Endothelial cell of umbilical vein (primary cell): ENCODE measurements around the gene C14orf39. TPM values are rescaled to one million over a fixed set of nuclear protein-coding genes. Genes with fewer than 3 reads are reported as not detected.

ENCODE experiments used
- BruUV-seq: library from RNA; stranded (reverse); fragments of 400-500 nt; replicated peaks from 2 replicates; lab custom pipeline; 2021; lab: Mats Ljungman, UMichigan
- CTCF ChIA-PET: fragments of 300-600, 350-600 bp; sonication (Branson Sonifier 250); formaldehyde crosslinking; loops from one replicate; lab custom pipeline; 2021; ENCODE audit warnings: antibody characterized with exemption, inconsistent platforms; lab: Charles Lee
- POLR2A ChIA-PET: fragments of 300-600, 350-600 bp; sonication (Branson Sonifier 250); formaldehyde crosslinking; loops from one replicate; lab custom pipeline; 2021; ENCODE audit warnings: antibody characterized with exemption, inconsistent platforms; lab: Charles Lee
- DNase-seq: peaks from one replicate; pipeline ENCODE4 v3.0.0-alpha.2; 2011; ENCODE audit warnings: low read depth, low spot score
- FAIRE-seq: peaks from 2 replicates; lab custom pipeline; 2011; peaks lifted over from hg19 to GRCh38; lab: Jason Lieb, UNC
- H2AFZ ChIP-seq: 2 replicates; pipeline ENCODE4 v1.6.0; 2012; ENCODE audit warnings: low read depth, low read length, control low read depth, inconsistent platforms
- H3K27ac ChIP-seq: 2 replicates; pipeline ENCODE4 v1.5.1; 2011; ENCODE audit warnings: low read depth, mild to moderate bottlenecking, control low read depth, low read length, moderate library complexity; ENCODE audit not compliant: insufficient read depth
- H3K27me3 ChIP-seq, 2 experiments: 2 replicates each; pipeline versions ENCODE4 v1.6.0 to v1.6.1; 2011; ENCODE audit warnings: low read length in 2 of 2, mixed read lengths in 1 of 2; ENCODE audit not compliant: control insufficient read depth in 2 of 2, insufficient read depth in 2 of 2
- H3K36me3 ChIP-seq, 2 experiments: 2 replicates in 1 of 2; 3 replicates in 1 of 2; pipeline ENCODE4 v1.5.1; 2011; ENCODE audit warnings: low read length in 2 of 2, mild to moderate bottlenecking in 1 of 2, moderate library complexity in 1 of 2; ENCODE audit not compliant: control insufficient read depth in 2 of 2, insufficient read depth in 2 of 2; ENCODE audit errors: extremely low read depth in 1 of 2
- H3K4me1 ChIP-seq: 3 replicates; pipeline ENCODE4 v1.5.1; 2011; ENCODE audit warnings: mild to moderate bottlenecking, low read length; ENCODE audit not compliant: control insufficient read depth, insufficient read depth; ENCODE audit errors: extremely low read depth
- H3K4me2 ChIP-seq: 2 replicates; pipeline ENCODE4 v1.6.1; 2011; ENCODE audit warnings: low read length, control low read depth, mixed read lengths; ENCODE audit not compliant: insufficient read depth
- H3K4me3 ChIP-seq, 3 experiments: fragments of 200-600 bp in 1 of 3; sonication (generic), shearing (Covaris generic) in 1 of 3; replicated peaks in 1 of 3; 2 replicates each; pipeline ENCODE4 v1.5.1; 2011 to 2016; ENCODE audit warnings: control low read depth in 3 of 3, low read length in 3 of 3, mild to moderate bottlenecking in 2 of 3, inconsistent platforms in 1 of 3, low read depth in 1 of 3, moderate library complexity in 1 of 3; ENCODE audit not compliant: insufficient read depth in 1 of 3
- H3K79me2 ChIP-seq: 2 replicates; pipeline ENCODE4 v1.6.0; 2012; ENCODE audit warnings: low read length, inconsistent platforms; ENCODE audit not compliant: control insufficient read depth, insufficient read depth
- H3K9ac ChIP-seq: replicated peaks from 2 replicates; pipeline ENCODE3; 2011; ENCODE audit warnings: low read length, control low read depth; ENCODE audit not compliant: insufficient read depth; ENCODE audit errors: extremely low read depth
- H3K9me1 ChIP-seq: replicated peaks from 3 replicates; pipeline ENCODE4 v1.6.0; 2011; ENCODE audit warnings: mild to moderate bottlenecking, low read length; ENCODE audit not compliant: control insufficient read depth, insufficient read depth; ENCODE audit errors: extremely low read depth
- H3K9me3 ChIP-seq: replicated peaks from 2 replicates; pipeline ENCODE4 v1.5.1; 2012; ENCODE audit warnings: low read length, inconsistent platforms; ENCODE audit not compliant: control insufficient read depth, insufficient read depth
- H4K20me1 ChIP-seq: replicated peaks from 2 replicates; pipeline ENCODE3; 2011; ENCODE audit warnings: mild to moderate bottlenecking, low read length; ENCODE audit not compliant: control insufficient read depth, insufficient read depth; ENCODE audit errors: extremely low read depth
- CTCF ChIP-seq, 2 donors: IDR thresholded peaks; 1 replicate in 1 of 2; 2 replicates in 1 of 2; pipeline ENCODE4 v1.5.1; 2011; ENCODE audit warnings: low read length in 2 of 2, mild to moderate bottlenecking in 2 of 2, moderate library complexity in 2 of 2, control low read depth in 1 of 2, inconsistent platforms in 1 of 2, low read depth in 1 of 2; ENCODE audit not compliant: insufficient read depth in 1 of 2; ENCODE audit errors: extremely low read depth in 1 of 2
- EZH2 ChIP-seq: IDR thresholded peaks from 2 replicates; pipeline ENCODE4 v1.6.1; 2012; ENCODE audit warnings: borderline replicate concordance, low read depth, mild to moderate bottlenecking, moderate library complexity, low read length, inconsistent platforms; ENCODE audit not compliant: severe bottlenecking
- FOS ChIP-seq: IDR thresholded peaks from 2 replicates; pipeline ENCODE4 v1.6.1; 2011; ENCODE audit warnings: mild to moderate bottlenecking, low read length, moderate library complexity, borderline replicate concordance; ENCODE audit not compliant: insufficient read depth
- GATA2 ChIP-seq: IDR thresholded peaks from 2 replicates; pipeline ENCODE4 v1.7.0; 2011; ENCODE audit warnings: low read depth, mild to moderate bottlenecking, moderate library complexity, mixed read lengths, low read length; ENCODE audit not compliant: insufficient read length, insufficient read depth
- JUN ChIP-seq: IDR thresholded peaks from 2 replicates; pipeline ENCODE4 v1.6.1; 2011; ENCODE audit warnings: borderline replicate concordance, low read depth; ENCODE audit not compliant: insufficient read length, insufficient read depth
- MAX ChIP-seq: IDR thresholded peaks from 2 replicates; pipeline ENCODE4 v1.6.1; 2011; ENCODE audit not compliant: insufficient read depth, insufficient read length
- MYC ChIP-seq: IDR thresholded peaks from one replicate; pipeline ENCODE4 v1.6.1; 2011; ENCODE audit warnings: mild to moderate bottlenecking, low read depth, low read length
- POLR2A ChIP-seq: IDR thresholded peaks from 2 replicates; pipeline ENCODE4 v1.6.1; 2012; ENCODE audit warnings: low read depth, mild to moderate bottlenecking, control low read depth, low read length
- POLR2AphosphoS5 ChIP-seq: IDR thresholded peaks from 2 replicates; pipeline ENCODE4 v1.6.1; 2012; ENCODE audit warnings: low read depth, mild to moderate bottlenecking, control low read depth, low read length, moderate library complexity; ENCODE audit not compliant: insufficient read depth
- dilution Hi-C: fragments of 300-500 bp; cut with MboI; formaldehyde crosslinking; loops from one replicate; pipeline ENCODE4 v1.15.0; 2019; ENCODE audit warnings: low sequenced_read_pairs; ENCODE audit not compliant: extremely low pct_ligation_motif_present
- intact Hi-C: fragments of 100-400 bp; cut with micrococcal nuclease; formaldehyde crosslinking; loops from one replicate; pipeline ENCODE4 v1.10.0; 2022
- polyA plus RNA-seq, 4 experiments: library from polyadenylated mRNA; depleted of rRNA in 3 of 4; stranded (reverse) in 3 of 4; unstranded in 1 of 4; fragments of >200 nt; gene quantifications; 2 replicates each; pipeline versions ENCODE4 v1.2.1 to v1.2.3, GENCODE V29; 2011 to 2012; ENCODE audit warnings: missing spikeins in 1 of 4
- total RNA-seq: library from RNA; stranded (reverse); gene quantifications from 2 replicates; pipeline ENCODE4 v1.2.3, GENCODE V29; 2021

Gene C14orf39
- total and polyA plus RNA-seq, 2 donors (not counting 3 experiments of a cell fraction or from before 2014, with no cell fraction given): not detected

- H3K9me1 ChIP-seq: no peaks in the 10 kb centered on the region
- intact Hi-C loops: no loop called here
- FAIRE-seq (no peak), DNase-seq (no peak)
- H3K36me3 ChIP-seq: no peaks in the 10 kb centered on the region
- H2AFZ ChIP-seq: no peak overlapping the region
- no peaks in the 10 kb centered on the region for H3K4me1 ChIP-seq
- ChIA-PET CTCF (no interaction called here), POLR2A (no interaction called here)
- no peaks in the 10 kb centered on the region for H3K9me3 ChIP-seq
- no peaks in the 10 kb centered on the region for H4K20me1 ChIP-seq
- no peak overlapping the region for H3K4me3 ChIP-seq
- TF ChIP-seq JUN (no peak), GATA2 (no peak), CTCF (IDR thresholded peaks at IDR 0.05; ENCODE audit: extremely low read depth in 1 of 2, insufficient read depth in 1 of 2, low read depth in 1 of 2, low read length in 2 of 2) (no peak), MYC (no peak), EZH2 (no peak), FOS (no peak), POLR2AphosphoS5 (no peak), POLR2A (no peak), MAX (no peak)
- H3K27ac ChIP-seq: no peak overlapping the region
- BruUV-seq: no TSS peak
- dilution Hi-C loops: no loop called here
- no peaks in the 10 kb centered on the region for H3K79me2 ChIP-seq
- H3K9ac ChIP-seq: no peak overlapping the region
- peaks cover 63 to 90% of the 10 kb centered on the region in 2 experiments for H3K27me3 ChIP-seq
- no peak overlapping the region for H3K4me2 ChIP-seq
These were observed 19.6 kb upstream of the C14orf39 start for GRCh38 chr14:60505448-60505847.
